ENCODE measurements around the gene TTBK1.

DNA sequence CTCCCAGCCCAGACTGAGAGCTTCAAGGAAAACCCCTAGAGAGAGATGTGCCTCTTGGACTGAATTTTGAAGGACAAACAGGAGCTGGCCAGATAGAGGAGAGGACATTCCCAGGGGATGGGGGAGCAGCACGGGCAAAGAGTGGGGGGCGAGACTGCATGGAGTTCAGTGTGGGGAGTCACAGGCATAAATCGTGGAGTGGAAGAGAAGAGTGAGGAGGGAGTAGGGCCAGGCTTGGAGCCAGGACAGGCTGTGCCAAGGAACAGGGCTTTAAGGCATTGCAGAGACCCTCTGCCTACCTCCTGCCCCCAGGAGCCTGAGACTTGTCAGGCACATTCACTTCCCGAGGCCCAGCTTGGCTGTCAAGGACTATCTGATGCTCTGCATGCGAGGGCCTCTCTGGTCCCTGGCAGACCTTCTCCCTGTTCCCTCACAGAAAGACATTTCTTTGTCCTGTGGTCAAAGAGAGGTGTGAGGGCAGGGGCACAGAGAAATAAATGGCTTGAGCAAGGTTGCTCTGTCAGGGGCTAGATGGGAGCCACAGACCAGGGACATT, 49.6 kb downstream of the TTBK1 start:
- TF ChIP-seq POLR2A (IDR thresholded peaks at IDR 0.05; ENCODE audit: low read length) (no peak), GATA1 (IDR thresholded peaks at IDR 0.05; ENCODE audit: low read depth, low read length) (no peak)
